CD1c-positive myeloid dendritic cell (primary cell): Measurements from ENCODE around the gene SLC7A5.
"Not testable (repeated sequence)": the region's sequence is repeated elsewhere in the genome, so short reads cannot be mapped to it uniquely, and the experiment has no call there.

Source experiments
- DNase-seq: peaks from one replicate; pipeline ENCODE4 v3.0.0-alpha.2; 2016; ENCODE audit errors: extremely low spot score

The SLC7A5 gene

DNA sequence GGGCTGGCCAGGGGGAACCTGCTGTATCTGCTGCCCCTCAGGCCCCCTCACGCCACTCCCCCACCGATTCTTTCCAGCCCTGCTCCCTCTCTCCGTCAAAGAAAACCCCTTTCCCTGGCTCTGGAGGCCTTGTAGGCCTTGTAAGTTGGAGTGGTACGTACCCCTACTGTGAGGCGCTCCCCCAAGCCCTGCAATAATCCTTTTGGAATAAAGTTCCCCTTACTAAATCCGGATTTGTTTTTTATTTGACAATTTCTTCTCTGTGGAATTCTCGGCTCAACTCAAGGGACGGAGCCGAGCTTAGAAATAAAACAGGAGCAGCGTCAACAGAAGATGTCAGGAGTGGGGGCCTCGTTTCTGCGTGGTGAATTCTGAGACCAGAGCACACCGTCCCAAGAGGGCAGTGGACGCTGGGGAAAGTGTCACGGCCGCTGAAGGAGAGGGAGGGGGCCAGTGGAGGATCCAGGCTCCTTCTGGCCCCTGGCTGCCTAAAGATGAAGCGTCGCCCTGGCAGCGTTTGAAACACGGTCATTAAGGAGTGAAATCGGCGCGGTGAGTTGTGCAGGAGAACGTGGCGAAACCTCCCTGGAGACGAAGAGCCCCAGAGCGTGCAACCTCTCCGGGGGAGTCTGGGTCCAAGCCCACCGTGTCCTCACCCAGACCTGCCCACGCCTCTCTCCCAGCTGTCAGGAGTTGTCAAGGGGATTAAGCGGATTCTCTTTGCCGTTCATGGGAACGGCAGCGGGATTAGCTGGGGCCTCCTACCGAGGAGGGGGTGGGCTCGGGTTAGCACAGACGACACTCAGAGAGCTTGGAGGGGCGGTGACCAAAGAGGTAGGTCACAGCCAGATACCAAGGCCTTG lies 47.0 kb downstream of the SLC7A5 start:
- no peak for DNase-seq

DNA sequence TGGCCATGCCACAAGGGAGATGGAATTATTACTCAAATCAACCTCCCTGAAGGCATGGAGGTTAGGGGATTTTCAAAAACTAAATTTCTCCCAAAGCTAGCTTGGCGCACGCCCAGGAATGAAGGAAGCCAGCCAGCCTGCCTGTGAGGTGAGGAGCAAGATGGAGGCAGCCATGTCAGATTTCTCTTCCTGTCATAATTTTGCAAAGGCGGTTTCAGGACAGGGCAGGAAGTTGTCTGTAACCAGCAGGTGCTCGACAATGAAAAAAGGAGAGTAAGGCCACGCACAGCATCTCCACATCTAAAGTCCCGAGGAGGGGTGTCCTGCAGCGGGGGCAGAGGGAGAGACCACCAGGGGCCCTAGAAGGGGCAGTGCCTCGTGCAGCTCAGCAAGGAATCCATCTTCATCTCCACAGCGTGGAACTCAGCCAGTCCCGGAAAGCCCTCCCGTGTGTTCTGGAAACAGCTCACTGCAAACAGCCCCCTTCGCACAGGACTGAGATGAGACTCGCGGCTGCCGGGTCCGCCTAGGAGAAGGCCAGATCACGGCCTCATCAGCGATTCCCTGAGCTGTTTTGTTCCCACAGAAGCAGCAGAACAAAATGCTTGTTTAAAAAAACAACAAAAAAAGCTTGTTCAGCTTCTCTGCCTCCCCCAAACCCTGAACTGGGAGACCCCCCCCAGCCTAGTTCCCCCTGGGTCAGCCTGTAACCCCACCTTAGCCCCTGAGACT lies 47.8 kb downstream of the SLC7A5 start:
- DNase-seq, result no peak

DNA sequence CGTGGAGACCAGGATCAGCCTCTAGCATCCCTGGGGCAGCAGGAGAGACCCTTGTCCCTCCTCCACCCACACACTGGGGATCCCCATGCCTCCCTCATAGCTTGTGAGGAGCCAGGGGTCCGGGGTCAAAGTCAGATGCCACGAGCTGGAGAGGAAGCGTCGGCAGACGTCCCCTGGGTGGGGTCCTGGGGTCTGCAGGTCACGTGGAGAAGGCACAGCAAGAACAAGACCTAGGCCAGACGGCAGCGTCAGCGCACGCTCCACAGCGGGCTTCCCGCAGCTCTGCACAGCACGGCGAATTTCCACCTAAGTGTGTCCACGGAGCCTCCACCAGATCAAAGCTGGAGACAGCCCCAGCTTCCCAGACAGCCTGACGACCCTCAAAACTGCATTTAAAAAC lies 49.3 kb downstream of the SLC7A5 start:
- no peak for DNase-seq

DNA sequence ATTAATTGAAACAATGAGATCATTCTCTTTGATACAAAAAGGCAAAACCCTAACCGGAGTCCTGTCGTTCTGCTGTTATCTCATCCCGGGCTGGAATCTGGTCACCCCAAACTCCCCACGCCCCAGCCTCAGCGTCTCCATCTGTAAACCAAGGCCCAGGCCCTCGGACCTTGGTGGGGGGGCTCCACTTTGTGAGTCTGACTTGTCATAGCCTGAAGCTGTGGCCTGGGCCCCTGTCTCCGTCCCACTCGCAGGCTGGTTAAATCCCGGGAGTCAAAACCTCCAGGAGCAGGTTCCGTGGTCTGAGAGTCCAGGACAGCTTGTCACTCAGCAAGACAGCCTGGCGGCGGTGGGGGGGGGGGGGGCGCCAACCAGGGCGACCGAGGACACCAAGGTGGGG lies 50.0 kb downstream of the SLC7A5 start:
- DNase-seq, result no peak

DNA sequence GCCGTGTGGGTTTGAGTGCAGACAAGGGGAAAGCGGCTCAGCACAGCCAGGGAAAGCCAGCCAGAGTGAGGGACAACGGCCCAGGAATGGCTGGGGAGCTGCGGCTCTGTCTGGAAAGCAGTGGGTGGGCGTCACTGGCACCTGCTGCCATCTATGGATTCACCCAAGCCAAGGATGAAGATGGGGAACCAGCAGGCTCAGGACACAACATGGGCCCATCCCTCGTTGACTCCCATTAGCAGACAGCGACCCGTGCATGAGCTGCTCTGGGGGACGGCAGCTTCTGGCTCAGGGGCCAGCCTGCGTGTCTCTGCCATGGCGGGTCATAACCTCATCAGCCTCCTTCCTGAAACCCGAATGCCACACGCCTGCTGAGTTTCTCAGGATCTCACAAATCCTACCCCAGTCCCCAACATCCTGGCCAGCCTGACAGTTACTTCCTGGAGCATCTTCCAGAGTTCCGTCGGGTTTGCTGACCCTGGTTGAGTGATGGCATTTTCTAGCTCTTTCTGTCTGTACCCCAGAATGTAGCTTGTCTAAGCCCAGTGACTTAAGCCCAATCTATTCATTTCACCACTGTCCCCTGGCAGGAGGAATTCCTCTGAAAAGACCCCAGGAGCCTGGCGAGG lies 50.7 kb downstream of the SLC7A5 start:
- DNase-seq, result no peak

DNA sequence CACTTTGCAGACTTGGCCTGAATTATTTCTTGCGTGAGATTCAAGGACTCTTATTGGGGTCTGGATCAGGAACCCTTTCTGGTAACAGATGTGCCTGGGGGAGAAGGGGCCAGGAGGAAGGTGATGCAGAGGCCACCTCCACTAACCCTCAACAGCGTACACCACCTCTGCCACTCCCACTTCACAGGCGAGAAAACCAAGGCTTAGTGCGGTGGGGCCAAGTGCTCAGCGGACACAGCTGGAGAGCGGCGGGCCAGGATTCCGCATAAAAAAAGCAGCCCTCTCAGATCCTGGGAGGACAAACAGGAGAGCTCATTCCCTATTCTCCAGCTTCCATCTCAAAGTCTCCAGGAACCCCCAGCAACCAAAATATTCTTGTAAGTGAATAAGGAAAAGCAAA lies 51.4 kb downstream of the SLC7A5 start:
- DNase-seq, result no peak

DNA sequence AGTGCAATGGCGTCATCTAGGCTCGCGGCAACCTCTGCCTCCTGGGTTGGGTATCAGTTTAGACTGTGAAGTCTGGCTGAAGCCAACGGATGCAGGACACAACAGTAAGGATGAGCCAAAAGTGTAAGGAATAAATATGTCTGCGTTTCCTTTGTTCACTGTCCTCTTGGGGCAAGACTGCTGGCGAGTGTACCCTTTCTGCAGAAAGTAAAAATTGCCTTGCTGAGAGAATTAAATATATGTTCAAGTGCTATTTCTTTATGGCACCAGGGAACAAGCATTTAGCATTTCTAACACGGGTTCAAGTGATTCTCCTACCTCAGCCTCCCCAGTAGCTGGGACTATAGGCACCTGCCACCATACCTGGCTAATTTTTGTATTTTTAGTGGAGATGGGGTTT lies 51.9 kb downstream of the SLC7A5 start:
- DNase-seq, result not testable (repeated sequence)

DNA sequence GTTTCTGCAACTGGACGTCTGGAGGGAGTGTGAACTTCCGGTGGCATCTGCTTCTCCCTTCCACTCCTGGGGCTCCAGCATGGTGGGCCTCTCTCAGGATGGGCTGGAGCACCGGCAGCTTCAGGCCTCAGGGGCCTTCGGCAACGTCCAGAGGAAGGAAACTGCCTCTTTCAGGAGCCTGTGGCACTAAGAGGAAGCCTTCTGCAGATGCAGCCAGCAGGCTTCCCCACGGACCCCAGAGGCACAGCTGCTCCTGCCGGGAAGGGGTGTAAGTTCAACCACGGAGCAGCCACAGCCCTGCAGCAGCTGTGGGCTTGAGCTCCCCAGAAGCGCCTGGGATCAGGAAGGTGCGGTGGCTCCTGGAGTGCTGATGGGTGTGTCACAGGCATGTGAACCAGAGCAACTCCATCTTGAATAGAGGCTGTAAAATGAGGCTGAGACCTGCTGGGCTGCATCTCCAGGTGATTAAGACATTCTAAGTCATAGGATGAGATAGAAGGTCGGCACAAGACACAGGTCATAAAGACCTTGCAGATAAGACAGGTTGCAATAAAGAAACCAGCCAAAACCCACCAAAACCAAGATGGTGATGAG lies 52.7 kb downstream of the SLC7A5 start:
- no peak for DNase-seq

DNA sequence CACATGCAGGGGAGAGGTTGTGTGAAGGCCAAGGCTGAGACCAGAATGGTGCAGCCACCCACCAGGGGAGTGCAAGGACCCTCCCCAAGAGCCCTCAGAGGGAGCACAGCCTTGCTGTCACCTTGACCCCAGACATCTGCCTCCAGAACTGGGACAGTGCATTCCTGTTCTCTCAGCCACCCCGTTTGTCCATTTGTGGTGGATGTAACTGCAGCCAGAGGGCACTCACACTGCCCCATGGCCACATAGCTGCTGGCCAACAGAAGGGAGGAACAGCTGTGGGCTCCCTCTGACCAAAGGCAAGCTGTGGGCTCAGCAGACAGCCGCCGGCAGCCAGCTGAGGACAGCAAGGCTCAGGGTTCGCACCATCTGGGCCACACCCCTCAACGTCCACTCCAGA lies 53.7 kb downstream of the SLC7A5 start:
- no peak for DNase-seq

DNA sequence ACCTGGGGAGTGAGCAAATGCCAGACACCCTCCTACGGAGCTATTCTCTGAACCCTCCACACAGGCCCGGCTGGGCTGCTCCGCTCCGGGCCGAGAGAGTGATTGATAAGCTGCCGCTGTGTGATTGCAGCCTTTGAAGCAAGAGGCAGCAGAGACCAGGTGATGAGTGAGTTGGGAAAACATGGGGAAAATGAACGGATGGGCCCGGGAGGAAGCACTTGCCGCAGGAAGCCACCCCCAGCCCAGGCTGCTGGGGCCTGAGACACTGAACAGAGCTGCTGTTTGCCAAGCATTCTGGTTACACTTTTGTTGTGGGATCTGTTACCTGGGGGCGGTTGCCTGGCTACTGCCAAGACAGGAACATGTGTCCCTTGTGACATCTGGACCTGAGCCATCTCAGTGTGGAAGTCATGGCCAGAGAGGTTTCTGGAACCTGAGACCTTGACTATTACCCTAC lies 57.1 kb downstream of the SLC7A5 start:
- no peak for DNase-seq

DNA sequence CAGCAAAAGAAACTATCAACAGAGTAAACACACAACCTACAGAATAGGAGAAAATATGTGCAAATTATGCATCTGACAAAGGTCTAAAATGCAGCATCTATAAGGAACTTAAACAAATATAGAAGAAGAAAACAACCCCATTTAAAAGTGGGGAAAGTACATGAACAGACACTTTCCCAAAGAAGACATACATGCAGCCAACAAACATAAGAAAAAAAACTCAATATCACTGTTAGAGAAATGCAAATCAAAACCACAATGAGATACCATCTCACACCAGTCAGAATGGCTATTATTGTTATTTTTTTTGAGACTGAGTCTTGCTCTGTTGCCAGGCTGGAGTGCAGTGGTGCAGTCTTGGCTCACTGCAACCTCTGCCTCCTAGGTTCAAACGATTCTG lies 57.9 kb downstream of the SLC7A5 start:
- DNase-seq, result not testable (repeated sequence)

DNA sequence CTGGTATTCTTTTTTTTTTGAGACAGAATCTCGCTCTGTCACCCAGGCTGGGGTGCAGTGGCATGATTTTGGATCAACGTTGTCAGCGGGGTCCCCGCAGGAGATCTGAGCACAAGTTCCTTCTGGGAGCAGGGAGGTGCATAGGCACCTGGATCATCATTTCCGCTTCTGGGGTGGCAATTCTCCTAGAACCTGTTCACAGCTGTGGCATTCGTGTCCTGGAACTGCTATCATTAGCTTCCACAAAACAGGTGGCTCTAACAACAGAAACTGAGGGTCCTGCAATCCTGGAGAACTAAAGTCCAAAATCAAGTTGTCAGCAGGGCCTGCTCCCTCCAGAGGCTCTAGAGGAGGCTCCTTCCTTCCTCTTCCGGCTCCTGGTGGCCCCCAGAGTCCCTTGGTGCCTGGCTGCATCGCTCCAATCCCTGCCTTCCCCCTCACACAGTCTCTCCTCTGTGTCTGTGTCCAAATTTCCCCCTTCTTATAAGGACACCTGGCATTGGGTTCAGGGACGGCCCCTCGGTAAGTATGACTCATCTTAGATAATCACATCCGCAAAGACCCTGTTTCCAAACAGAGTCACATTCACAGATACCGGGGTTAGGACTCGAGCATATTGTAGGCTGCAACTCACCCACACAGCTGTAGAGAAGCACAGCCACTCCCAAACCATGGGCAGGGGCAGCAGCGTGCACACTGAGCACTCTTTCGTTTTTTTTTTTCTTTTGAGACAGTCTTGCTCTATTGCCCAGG lies 60.0 kb downstream of the SLC7A5 start:
- peak; percentile 4 for DNase-seq

DNA sequence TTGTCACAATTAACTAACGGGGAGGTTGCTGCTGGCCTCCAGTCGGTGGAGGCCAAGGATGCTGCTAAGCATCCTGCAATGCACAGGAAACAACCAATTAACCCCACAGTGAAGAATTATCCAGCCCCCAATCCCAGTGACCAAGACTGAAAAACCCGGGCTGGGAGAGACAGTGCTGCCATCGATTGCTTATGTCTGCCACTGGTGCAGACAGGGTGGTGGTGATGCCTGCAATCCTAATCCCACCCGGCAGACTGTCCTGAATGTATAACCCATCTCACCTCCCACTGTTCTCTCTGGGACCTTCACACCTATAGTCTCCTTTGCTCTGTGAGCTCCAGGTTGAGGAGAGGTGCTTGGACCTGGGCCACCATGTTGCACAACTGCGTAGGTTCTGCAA lies 61.2 kb downstream of the SLC7A5 start:
- no peak for DNase-seq

DNA sequence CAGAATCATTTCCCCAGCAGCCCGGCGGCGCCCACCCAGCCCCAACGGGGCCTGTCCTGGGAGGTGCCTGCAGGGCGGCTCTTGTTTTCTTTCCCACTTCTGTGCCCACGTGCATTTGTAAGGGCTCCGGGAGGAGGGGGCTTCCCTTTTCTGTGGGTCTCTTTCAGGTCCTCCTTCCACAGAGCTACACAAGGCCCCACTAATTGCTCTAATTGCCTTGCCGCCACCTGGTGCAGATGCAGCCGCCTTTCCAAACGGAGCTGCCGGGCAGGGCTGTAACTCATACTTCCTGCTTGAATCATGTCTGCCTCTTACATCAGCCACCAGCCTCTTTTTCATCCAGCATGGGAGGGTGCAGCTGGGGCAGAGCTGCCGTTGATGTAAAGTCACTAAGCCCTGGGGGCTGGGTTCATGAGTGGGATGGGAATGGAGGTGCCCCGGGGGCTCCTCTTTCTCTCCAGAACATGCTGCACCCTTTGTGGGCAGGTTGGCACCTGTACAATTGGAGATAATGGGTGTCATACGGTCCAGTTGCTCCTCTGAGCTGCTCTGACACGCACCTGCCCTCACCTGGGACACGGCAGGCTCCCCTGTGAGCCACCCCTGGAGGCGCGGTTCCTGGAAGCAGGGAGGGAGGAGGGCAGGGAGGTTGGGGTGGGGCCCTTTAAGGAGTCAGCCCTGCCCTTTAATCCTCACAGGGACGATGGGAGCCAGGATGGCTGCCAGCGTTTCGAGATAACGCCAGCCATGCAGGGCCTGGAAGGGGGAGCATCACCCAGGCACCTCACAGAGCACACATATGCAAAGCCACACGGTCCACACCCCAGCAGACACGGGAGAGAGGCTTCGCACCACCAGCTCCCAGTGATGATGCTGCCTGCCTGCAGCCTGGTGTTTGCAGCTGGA lies 62.4 kb downstream of the SLC7A5 start:
- peak; percentile 40 for DNase-seq

DNA sequence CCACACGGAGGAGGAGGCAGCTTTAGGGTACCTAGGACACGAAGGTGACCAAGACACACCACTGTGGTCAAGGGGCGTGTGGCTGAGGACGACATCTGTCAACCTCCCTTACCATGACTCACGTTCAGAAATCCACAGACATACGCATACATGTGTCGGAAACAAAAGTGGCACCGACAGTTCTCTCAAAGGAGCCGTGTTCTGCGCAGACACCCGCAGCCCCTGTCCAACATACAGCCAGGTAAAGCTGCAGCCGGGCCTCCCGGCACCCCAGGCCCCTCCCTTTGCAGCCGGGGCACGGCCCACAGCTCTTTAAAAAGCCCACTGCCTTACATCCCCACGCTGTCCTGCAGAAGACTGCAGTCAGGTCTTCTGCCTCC lies 63.1 kb downstream of the SLC7A5 start:
- no peak for DNase-seq

DNA sequence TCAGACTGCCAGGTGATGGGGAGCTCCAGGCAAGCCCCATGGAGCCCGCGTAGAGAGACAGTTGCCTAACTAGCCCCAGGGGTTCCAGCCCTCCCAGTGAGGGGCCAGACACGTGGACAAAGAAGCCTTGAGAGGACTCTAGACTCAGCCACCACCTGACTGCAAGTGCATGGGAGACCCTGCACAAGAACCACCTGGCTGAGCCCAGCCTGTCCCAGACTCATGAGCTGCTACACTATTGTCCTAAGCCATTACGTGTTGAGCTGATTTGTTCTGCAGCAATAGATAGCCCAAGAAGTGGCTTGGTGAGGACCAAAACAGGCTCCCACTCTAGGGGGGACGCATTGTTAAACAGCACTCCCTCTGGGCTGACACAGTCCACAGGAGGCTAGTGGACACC lies 65.9 kb downstream of the SLC7A5 start:
- DNase-seq, result no peak

DNA sequence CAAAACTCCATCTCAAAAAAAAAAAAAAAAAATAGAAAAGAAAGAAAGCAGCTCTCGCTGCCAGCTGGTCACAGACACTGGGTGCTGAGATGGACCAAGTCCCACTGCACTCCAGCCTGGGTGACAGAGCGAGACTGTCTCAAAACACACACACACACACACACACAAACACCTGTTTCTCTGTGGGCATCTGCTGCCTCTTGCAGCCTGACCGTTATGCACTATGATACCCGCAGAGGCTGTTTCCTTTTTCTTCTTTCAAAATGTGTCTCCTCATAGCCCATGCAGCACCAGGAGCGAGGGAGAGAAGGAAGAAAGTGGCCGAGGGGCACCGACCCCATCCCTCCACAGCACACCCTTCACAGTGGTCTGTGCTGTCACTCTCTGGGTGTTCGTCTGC lies 66.6 kb downstream of the SLC7A5 start:
- DNase-seq, result no peak

DNA sequence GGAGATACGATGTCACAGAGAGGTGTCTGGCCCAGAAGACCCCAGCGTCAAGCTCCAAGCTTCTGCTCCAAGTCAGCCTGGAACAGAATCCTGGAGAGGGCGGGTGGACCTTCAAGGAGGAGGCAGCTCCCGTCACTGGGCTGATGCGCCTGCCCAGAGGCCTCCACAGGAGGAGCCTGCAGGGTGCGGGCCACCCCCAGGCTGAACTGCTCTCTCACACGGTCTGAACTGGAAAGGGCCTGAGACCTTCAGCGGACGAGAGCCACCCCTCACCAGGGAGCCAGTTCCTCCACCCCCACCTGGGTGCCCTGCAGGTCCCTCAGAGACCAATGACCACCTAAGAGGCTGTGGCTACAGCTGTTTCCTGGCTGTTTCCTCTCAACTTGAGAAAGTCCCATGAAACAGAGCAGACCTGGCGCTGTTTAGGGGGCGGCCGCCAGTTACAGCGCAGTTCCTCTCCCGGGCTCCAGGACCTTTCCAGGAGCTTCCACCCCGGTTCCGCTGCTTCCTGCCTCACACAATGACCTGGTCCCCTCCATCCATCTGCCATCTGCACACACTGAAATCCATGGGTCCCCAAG lies 67.5 kb downstream of the SLC7A5 start:
- no peak for DNase-seq

DNA sequence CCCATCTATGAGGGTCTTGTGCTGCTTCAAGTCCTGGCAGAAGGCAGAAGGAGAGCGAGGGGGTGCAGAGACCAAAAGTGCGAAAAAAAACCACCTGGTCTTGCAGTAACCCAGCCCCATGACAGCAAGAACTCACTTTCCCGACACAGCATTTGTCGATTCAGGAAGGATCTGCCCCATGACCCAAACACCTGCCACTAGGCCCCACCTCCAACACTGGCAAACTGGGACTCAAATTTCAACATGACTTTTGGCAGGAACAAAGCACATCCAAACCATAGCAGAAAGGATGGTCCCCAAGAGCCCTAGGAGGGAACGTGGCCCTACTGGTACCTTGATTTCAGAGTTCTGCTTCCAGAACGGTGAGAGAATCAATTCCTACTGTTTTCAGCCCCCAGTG lies 68.8 kb downstream of the SLC7A5 start:
- no peak for DNase-seq

DNA sequence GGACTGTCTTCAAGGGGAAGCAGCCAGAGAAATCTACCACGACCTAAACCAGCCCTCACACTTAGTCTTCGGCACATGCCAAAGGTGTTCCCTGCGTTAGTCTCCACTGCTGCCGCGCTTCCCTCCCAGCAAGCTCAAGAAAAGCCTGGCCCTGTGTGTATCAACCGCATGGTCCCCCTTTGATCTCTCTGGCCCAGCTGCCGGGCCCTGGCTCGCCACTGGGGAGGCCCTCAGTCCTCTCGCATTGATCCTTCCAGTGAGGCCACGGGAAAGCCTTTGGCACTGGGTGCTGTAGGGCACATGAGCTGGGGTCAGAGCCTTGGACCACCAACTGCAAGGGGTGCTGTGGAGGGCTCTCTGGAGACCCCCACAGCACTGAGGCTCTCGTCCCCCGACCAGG lies 74.0 kb downstream of the SLC7A5 start:
- no peak for DNase-seq
